ENCODE data around the gene CADM3.

Gene CADM3

GRCh38 chr1:159175571-159175970, 4.2 kb downstream of the CADM3 start:
- TF ChIP-seq CTCF (IDR thresholded peaks at IDR 0.05; ENCODE audit: insufficient read depth, low read length, poor library complexity, severe bottlenecking): no peak
- no peak for DNase-seq (ENCODE audit: extremely low read depth, insufficient read length)
- Histone ChIP-seq H3K4me3 (replicated peaks; ENCODE audit: low read depth, low read length) (no peak overlapping the region), H3K36me3 (ENCODE audit: control insufficient read depth, insufficient read depth, low read length) (no peaks in the 10 kb centered on the region), H3K27me3 (replicated peaks; ENCODE audit: control insufficient read depth, insufficient read depth, low read length) (peaks cover 2% of the 10 kb centered on the region)

GRCh38 chr1:159177272-159177907, 6.0 kb downstream of the CADM3 start:
- Histone ChIP-seq H3K36me3 (ENCODE audit: control insufficient read depth, insufficient read depth, low read length) (no peaks in the 10 kb centered on the region), H3K27me3 (replicated peaks; ENCODE audit: control insufficient read depth, insufficient read depth, low read length) (no peaks in the 10 kb centered on the region; the same call in 1 of the 2 replicates), H3K4me3 (replicated peaks; ENCODE audit: low read depth, low read length) (no peak overlapping the region)
- no peak for DNase-seq (ENCODE audit: extremely low read depth, insufficient read length)
- TF ChIP-seq CTCF (IDR thresholded peaks at IDR 0.05; ENCODE audit: insufficient read depth, low read length, poor library complexity, severe bottlenecking): no peak

- no peaks in the 10 kb centered on the region for H3K27me3 ChIP-seq (replicated peaks; ENCODE audit: control insufficient read depth, insufficient read depth, low read length)
- TF ChIP-seq CTCF (IDR thresholded peaks at IDR 0.05; ENCODE audit: insufficient read depth, low read length, poor library complexity, severe bottlenecking): no peak
- H3K36me3 ChIP-seq (ENCODE audit: control insufficient read depth, insufficient read depth, low read length): no peaks in the 10 kb centered on the region
Observed at GRCh38 chr1:159179906-159180305, 8.5 kb downstream of the CADM3 start.

GRCh38 chr1:159180516-159180915, 9.1 kb downstream of the CADM3 start:
- no peak for DNase-seq (ENCODE audit: extremely low read depth, insufficient read length)
- TF ChIP-seq CTCF (IDR thresholded peaks at IDR 0.05; ENCODE audit: insufficient read depth, low read length, poor library complexity, severe bottlenecking): no peak
- Histone ChIP-seq H3K27me3 (replicated peaks; ENCODE audit: control insufficient read depth, insufficient read depth, low read length) (no peaks in the 10 kb centered on the region), H3K36me3 (ENCODE audit: control insufficient read depth, insufficient read depth, low read length) (no peaks in the 10 kb centered on the region), H3K4me3 (replicated peaks; ENCODE audit: low read depth, low read length) (no peak overlapping the region)

More at GRCh38 chr1:159179906-159180305, 8.5 kb downstream of the CADM3 start:
- H3K4me3 ChIP-seq (replicated peaks; ENCODE audit: low read depth, low read length): no peak overlapping the region
- no peak for DNase-seq (ENCODE audit: extremely low read depth, insufficient read length)

- DNase-seq (ENCODE audit: extremely low read depth, insufficient read length): no peak
- TF ChIP-seq CTCF (IDR thresholded peaks at IDR 0.05; ENCODE audit: insufficient read depth, low read length, poor library complexity, severe bottlenecking): no peak
- Histone ChIP-seq H3K4me3 (replicated peaks; ENCODE audit: low read depth, low read length) (no peak overlapping the region), H3K36me3 (ENCODE audit: control insufficient read depth, insufficient read depth, low read length) (no peaks in the 10 kb centered on the region), H3K27me3 (replicated peaks; ENCODE audit: control insufficient read depth, insufficient read depth, low read length) (no peaks in the 10 kb centered on the region)
Observed at GRCh38 chr1:159181328-159182024, 10.1 kb downstream of the CADM3 start.

All from GM06990 (cell line).